Smooth muscle cell (in vitro differentiated cells): Measurements from ENCODE around the gene FAM156A. TPM values are rescaled to one million over a fixed set of nuclear protein-coding genes. Genes with fewer than 3 reads are reported as not detected.
"Not testable (repeated sequence)": the region's sequence is repeated elsewhere in the genome, so short reads cannot be mapped to it uniquely, and the experiment has no call there.

Experiments
- DNase-seq: peaks from one replicate; lab custom pipeline; 2025; ENCODE audit not compliant: unreplicated experiment; lab: John Stamatoyannopoulos, UW
- H2AFZ ChIP-seq: fragments of 200-600 bp; sonication (generic); 2 replicates; pipeline ENCODE4 v1.6.0; 2016; ENCODE audit warnings: antibody characterized with exemption, low read depth, mild to moderate bottlenecking
- H3F3A ChIP-seq: fragments of 200-600 bp; sonication (generic); 2 replicates; pipeline ENCODE4 v1.6.0; 2017; ENCODE audit warnings: antibody characterized with exemption, low read depth
- H3K27ac ChIP-seq: fragments of 200-600 bp; sonication (generic); 2 replicates; pipeline ENCODE4 v1.5.1; 2016; ENCODE audit warnings: low read depth, mild to moderate bottlenecking
- H3K27me3 ChIP-seq: fragments of 200-600 bp; sonication (generic); 2 replicates; pipeline ENCODE4 v1.6.1; 2016; ENCODE audit warnings: low read depth, mild to moderate bottlenecking
- H3K36me3 ChIP-seq: fragments of 200-600 bp; sonication (generic); 2 replicates; pipeline ENCODE4 v1.5.1; 2016; ENCODE audit warnings: low read depth
- H3K4me1 ChIP-seq: fragments of 200-600 bp; sonication (generic); 2 replicates; pipeline ENCODE4 v1.5.1; 2016; ENCODE audit warnings: low read depth
- H3K4me2 ChIP-seq: fragments of 200-600 bp; sonication (generic); 2 replicates; pipeline ENCODE4 v1.6.0; 2016; ENCODE audit warnings: mild to moderate bottlenecking
- H3K4me3 ChIP-seq: fragments of 200-600 bp; sonication (generic); 2 replicates; pipeline ENCODE4 v1.5.1; 2016; ENCODE audit warnings: mild to moderate bottlenecking
- H3K79me2 ChIP-seq: fragments of 200-600 bp; sonication (generic); 2 replicates; pipeline ENCODE4 v1.6.0; 2016; ENCODE audit warnings: low read depth, mild to moderate bottlenecking
- H3K9ac ChIP-seq: fragments of 200-600 bp; sonication (generic); 2 replicates; pipeline ENCODE4 v1.6.0; 2016; ENCODE audit warnings: low read depth
- H3K9me3 ChIP-seq: fragments of 200-600 bp; sonication (generic); replicated peaks from 2 replicates; pipeline ENCODE4 v1.5.1; 2016; ENCODE audit warnings: low read depth
- H4K20me1 ChIP-seq: fragments of 200-600 bp; sonication (generic); 2 replicates; pipeline ENCODE4 v1.6.0; 2016; ENCODE audit warnings: low read depth
- CTCF ChIP-seq: fragments of 200-600 bp; sonication (generic); IDR thresholded peaks from 2 replicates; pipeline ENCODE4 v1.5.1; 2017; ENCODE audit warnings: borderline replicate concordance, mild to moderate bottlenecking, antibody characterized with exemption; ENCODE audit not compliant: insufficient read depth, poor library complexity, severe bottlenecking
- WGBS: methylation state at CpG from one replicate; pipeline ENCODE4 v1.1.7; 2016; ENCODE audit warnings: low lambda C conversion rate; 5-methylcytosine and 5-hydroxymethylcytosine counted together
- polyA plus RNA-seq: library from polyadenylated mRNA; unstranded; fragments of >200 nt; fragmentation: Nextera tagmentation; extraction: Ambion mirVana; gene quantifications from 2 replicates; pipeline ENCODE4 v1.2.1, GENCODE V29; 2016
- total RNA-seq: library from RNA; depleted of rRNA; stranded (reverse); fragments of >200 nt; gene quantifications from 2 replicates; pipeline ENCODE4 v1.2.3, GENCODE V29; 2014

The FAM156A gene
- total and polyA plus RNA-seq, 2 experiments from 2014 or later: 7.6 to 18.5 TPM

GRCh38 chrX:52934704-52935469, 23.4 kb downstream of the FAM156A start:
- H3K27me3 ChIP-seq: no peaks in the 10 kb centered on the region
- H3K36me3 ChIP-seq: no peaks in the 10 kb centered on the region
- H3K4me2 ChIP-seq: peak overlapping the region; percentile 81
- H2AFZ ChIP-seq: peak overlapping the region; percentile 53
- H4K20me1 ChIP-seq: no peaks in the 10 kb centered on the region
- H3K4me1 ChIP-seq: peaks cover 3% of the 10 kb centered on the region
- H3F3A ChIP-seq: no peaks in the 10 kb centered on the region
- H3K9me3 ChIP-seq: no peaks in the 10 kb centered on the region
- H3K4me3 ChIP-seq: peak overlapping the region; percentile 66
- peak overlapping the region; percentile 90 for H3K27ac ChIP-seq
- H3K9ac ChIP-seq: peak overlapping the region; percentile 87
- no peaks in the 10 kb centered on the region for H3K79me2 ChIP-seq
- DNase-seq: peak; percentile 73
- 7% methylated on average over 60 of the region's 61 CpGs for WGBS
- TF ChIP-seq CTCF: peak; percentile 92

GRCh38 chrX:52933976-52934703, 24.2 kb downstream of the FAM156A start:
- Histone ChIP-seq H3K36me3 (no peaks in the 10 kb centered on the region), H3K27me3 (no peaks in the 10 kb centered on the region), H2AFZ (peak overlapping the region; percentile 11), H3K9me3 (no peaks in the 10 kb centered on the region), H3K4me2 (peak overlapping the region; percentile 81), H3F3A (no peaks in the 10 kb centered on the region), H3K79me2 (no peaks in the 10 kb centered on the region), H3K27ac (peak overlapping the region; percentile 90), H3K9ac (peak overlapping the region; percentile 69), H4K20me1 (no peaks in the 10 kb centered on the region), H3K4me3 (peak overlapping the region; percentile 66), H3K4me1 (peaks cover 3% of the 10 kb centered on the region)
- TF ChIP-seq CTCF: no peak
- no peak for DNase-seq
- 21% methylated on average over 27 of the region's 27 CpGs for WGBS

- Histone ChIP-seq H3K27me3 (no peaks in the 10 kb centered on the region), H3K9me3 (no peaks in the 10 kb centered on the region), H3K27ac (no peak overlapping the region), H3K9ac (no peak overlapping the region), H3K4me3 (no peak overlapping the region), H3K36me3 (no peaks in the 10 kb centered on the region), H2AFZ (no peak overlapping the region), H3F3A (no peaks in the 10 kb centered on the region), H3K79me2 (no peaks in the 10 kb centered on the region), H3K4me1 (peaks cover 3% of the 10 kb centered on the region), H3K4me2 (no peak overlapping the region), H4K20me1 (no peaks in the 10 kb centered on the region)
- DNase-seq: no peak
- 75% methylated on average over 2 of the region's 2 CpGs for WGBS
- no peak for TF ChIP-seq CTCF
Observed at GRCh38 chrX:52933213-52933612, 25.1 kb downstream of the FAM156A start.

GRCh38 chrX:52930214-52930613, 28.1 kb downstream of the FAM156A start:
- not testable (repeated sequence) for H2AFZ ChIP-seq, DNase-seq, H3K4me3 ChIP-seq, H3K4me1 ChIP-seq, H3K4me2 ChIP-seq, H3K27me3 ChIP-seq, H4K20me1 ChIP-seq, H3F3A ChIP-seq, H3K9me3 ChIP-seq, H3K36me3 ChIP-seq, H3K27ac ChIP-seq, H3K79me2 ChIP-seq, H3K9ac ChIP-seq
- 89% methylated on average over 6 of the region's 6 CpGs for WGBS
